Measurements from ENCODE around the gene METTL16.
"Not testable (repeated sequence)": the region's sequence is repeated elsewhere in the genome, so short reads cannot be mapped to it uniquely, and the experiment has no call there.

Gene METTL16

GRCh38 chr17:2503627-2504026, 8.1 kb downstream of the METTL16 start:
- DNase-seq (ENCODE audit: low spot score) = no peak

- no peak for DNase-seq (ENCODE audit: low spot score)
Observed at GRCh38 chr17:2502871-2503580, 8.7 kb downstream of the METTL16 start.

- DNase-seq (ENCODE audit: low spot score) = no peak
Observed at GRCh38 chr17:2500446-2500845, 11.2 kb downstream of the METTL16 start.

GRCh38 chr17:2489286-2489685, 22.4 kb downstream of the METTL16 start:
- DNase-seq (ENCODE audit: low spot score) = not testable (repeated sequence)

GRCh38 chr17:2487306-2487705, 24.4 kb downstream of the METTL16 start:
- DNase-seq (ENCODE audit: low spot score) = no peak

- not testable (repeated sequence) for DNase-seq (ENCODE audit: low spot score)
Observed at GRCh38 chr17:2486709-2487108, 25.0 kb downstream of the METTL16 start.

GRCh38 chr17:2485970-2486369, 25.7 kb downstream of the METTL16 start:
- DNase-seq (ENCODE audit: low spot score) = no peak

GRCh38 chr17:2485543-2485942, 26.1 kb downstream of the METTL16 start:
- DNase-seq (ENCODE audit: low spot score) = no peak

- no peak for DNase-seq (ENCODE audit: low spot score)
Observed at GRCh38 chr17:2484876-2485275, 26.8 kb downstream of the METTL16 start.

GRCh38 chr17:2483084-2483483, 28.6 kb downstream of the METTL16 start:
- no peak for DNase-seq (ENCODE audit: low spot score)

GRCh38 chr17:2482218-2482617, 29.5 kb downstream of the METTL16 start:
- DNase-seq (ENCODE audit: low spot score) = no peak

- DNase-seq (ENCODE audit: low spot score) = no peak
Observed at GRCh38 chr17:2481760-2482159, 29.9 kb downstream of the METTL16 start.

- no peak for DNase-seq (ENCODE audit: low spot score)
Observed at GRCh38 chr17:2478458-2478857, 33.2 kb downstream of the METTL16 start.

GRCh38 chr17:2475056-2475455, 36.6 kb downstream of the METTL16 start:
- no peak for DNase-seq (ENCODE audit: low spot score)

GRCh38 chr17:2474371-2474770, 37.3 kb downstream of the METTL16 start:
- DNase-seq (ENCODE audit: low spot score) = no peak

GRCh38 chr17:2468270-2468669, 43.4 kb downstream of the METTL16 start:
- DNase-seq (ENCODE audit: low spot score) = no peak

- DNase-seq (ENCODE audit: low spot score) = no peak
Observed at GRCh38 chr17:2466931-2467330, 44.8 kb downstream of the METTL16 start.

GRCh38 chr17:2462481-2462880, 49.2 kb downstream of the METTL16 start:
- DNase-seq (ENCODE audit: low spot score) = no peak

- DNase-seq (ENCODE audit: low spot score) = no peak
Observed at GRCh38 chr17:2459917-2460271, 51.8 kb downstream of the METTL16 start.

GRCh38 chr17:2457913-2458312, 53.8 kb downstream of the METTL16 start:
- no peak for DNase-seq (ENCODE audit: low spot score)

- DNase-seq (ENCODE audit: low spot score) = no peak
Observed at GRCh38 chr17:2456475-2456874, 55.2 kb downstream of the METTL16 start.

- no peak for DNase-seq (ENCODE audit: low spot score)
Observed at GRCh38 chr17:2455956-2456355, 55.7 kb downstream of the METTL16 start.

GRCh38 chr17:2453866-2454265, 57.8 kb downstream of the METTL16 start:
- no peak for DNase-seq (ENCODE audit: low spot score)

GRCh38 chr17:2453325-2453724, 58.4 kb downstream of the METTL16 start:
- DNase-seq (ENCODE audit: low spot score) = no peak
